GM21717 (cell line): ENCODE results near the gene GALP.
"Not testable (repeated sequence)": the region's sequence is repeated elsewhere in the genome, so short reads cannot be mapped to it uniquely, and the experiment has no call there.

ENCODE experiments used
- ATAC-seq: cut with Tn5 transposase; IDR thresholded peaks from one replicate; pipeline ENCODE4 v1.9.1; 2021; ENCODE audit warnings: mild to moderate bottlenecking, moderate library complexity; ENCODE audit not compliant: unreplicated experiment

The GALP gene

DNA sequence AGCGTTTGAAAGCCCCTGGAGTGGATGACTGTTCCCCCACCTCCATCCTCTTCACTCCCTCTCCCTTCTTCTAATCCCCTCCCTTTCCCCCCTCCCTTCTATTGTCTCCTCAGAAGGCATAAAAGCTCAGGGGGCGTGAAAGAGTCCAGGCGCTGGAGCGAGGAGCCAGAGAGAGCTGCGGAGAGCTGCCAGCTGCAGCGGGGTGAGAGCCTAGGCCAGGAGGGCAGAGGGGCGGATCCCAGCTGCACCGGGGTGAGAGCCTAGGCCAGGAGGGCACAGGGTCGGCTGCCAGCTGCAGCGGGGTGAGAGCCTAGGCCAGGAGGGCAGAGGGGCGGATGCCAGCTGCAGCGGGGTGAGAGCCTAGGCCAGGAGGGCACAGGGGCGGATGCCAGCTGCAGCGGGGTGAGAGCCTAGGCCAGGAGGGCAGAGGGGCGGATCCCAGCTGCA lies at the start of gene GALP:
Gene GALP, plus strand, starts transcription at position 148 of the 447 bp plus-strand sequence. CDS start 1,101 bp downstream, outside the sequence.
- not testable (repeated sequence) for ATAC-seq

DNA sequence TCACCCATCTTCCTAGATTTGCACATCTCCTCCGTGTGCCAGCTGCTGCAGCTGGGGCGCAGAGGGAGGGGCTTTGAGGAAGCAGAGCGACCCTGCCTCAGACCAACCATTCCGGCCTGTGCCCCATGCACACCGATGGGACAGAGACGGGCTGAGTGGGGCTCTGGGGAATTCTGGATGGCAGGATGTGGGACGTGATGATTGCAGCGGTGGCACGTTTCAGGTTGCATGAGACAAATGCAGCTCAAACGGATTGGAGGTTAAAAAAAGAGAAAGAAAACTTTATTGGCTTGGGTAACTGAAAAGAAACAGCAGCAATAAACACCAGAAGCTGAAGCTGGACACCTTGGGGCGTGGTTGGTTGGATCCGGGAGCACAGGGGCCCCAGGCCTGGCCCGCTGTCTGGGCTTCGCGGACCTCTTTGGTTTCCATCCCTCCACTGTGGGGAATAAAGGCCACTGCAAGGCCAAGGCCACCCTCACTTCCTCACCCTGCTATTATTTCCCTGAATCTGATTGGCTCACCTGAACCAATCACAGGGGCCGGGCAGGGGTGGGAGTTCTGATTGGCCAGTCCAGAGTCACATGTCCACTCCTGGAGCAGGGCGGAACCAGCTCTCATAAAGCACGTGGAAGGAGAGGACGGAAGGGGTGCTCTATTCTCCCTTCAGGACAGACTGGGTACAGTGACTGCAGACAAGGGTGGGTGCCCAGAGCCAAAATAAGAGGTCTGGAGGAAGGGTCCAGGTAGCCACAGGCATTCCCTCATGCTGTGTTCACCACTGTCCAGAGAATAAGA lies 48.6 kb upstream of the GALP start:
- no peak for ATAC-seq

DNA sequence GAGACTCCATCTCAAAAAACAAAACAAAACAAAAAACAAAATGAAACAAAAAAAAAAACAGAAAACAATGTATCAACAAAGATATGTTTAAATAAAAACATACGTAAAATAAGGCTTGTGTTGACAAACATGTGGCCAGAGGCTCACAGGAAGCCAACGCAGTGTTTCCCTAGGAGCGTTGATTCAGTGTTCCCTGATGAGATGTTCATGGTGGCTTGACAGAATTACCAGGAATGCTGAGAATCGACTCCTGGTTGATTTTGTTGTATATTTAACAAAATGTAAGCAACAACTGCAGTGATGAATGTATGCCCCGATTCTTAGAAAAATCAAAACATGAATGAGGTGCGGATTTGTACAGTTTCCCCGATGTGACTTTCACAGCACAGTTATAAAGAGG lies 45.8 kb upstream of the GALP start:
- ATAC-seq, result no peak

GRCh38 chr19:56131651-56132050 lies 44.2 kb upstream of the GALP start:
- no peak for ATAC-seq

- ATAC-seq, result no peak
Measured at GRCh38 chr19:56132316-56132822, 43.4 kb upstream of the GALP start.

- ATAC-seq, result no peak
Measured at GRCh38 chr19:56133858-56134653, 41.8 kb upstream of the GALP start.

GRCh38 chr19:56134654-56134921 lies 41.2 kb upstream of the GALP start:
- no peak for ATAC-seq

DNA sequence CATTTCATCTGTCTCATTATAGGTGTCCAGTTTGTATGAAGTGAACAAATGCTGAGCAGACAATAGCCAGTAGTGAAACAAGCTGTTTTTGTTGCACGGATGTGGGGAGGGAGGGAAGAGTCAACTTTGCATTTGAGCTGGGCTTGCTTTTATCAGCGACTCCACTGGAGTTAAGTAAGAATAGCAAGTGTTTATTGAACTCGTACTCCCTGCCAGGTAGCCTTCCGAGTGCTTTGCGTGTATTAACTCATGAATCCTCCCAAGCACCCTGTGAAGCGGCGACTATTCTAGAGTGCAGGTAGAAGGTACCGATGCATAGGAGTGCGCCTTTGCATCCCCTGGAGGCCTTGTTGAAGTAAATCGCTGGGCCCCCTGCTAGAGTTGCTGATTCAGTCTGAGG lies 39.4 kb upstream of the GALP start:
- no peak for ATAC-seq

DNA sequence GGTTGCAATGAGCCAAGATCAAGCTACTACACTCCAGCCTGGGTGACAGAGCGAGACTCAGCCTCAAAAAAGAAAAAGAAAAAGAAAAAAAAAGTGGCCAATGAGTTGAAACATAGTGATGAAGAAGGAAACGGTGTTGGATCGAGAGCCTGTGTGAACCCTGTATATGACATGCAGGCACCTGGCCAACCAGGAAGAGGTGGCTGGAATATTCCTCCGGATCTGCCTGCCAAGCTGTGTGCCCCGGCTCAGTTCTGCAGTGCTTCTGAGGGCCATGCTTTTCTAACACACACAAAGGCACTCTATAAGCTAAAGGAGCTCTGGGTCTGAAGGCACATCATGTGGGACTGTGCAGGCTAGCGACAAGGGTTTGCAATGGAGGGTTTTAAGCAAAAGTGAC lies 38.4 kb upstream of the GALP start:
- ATAC-seq, result no peak

DNA sequence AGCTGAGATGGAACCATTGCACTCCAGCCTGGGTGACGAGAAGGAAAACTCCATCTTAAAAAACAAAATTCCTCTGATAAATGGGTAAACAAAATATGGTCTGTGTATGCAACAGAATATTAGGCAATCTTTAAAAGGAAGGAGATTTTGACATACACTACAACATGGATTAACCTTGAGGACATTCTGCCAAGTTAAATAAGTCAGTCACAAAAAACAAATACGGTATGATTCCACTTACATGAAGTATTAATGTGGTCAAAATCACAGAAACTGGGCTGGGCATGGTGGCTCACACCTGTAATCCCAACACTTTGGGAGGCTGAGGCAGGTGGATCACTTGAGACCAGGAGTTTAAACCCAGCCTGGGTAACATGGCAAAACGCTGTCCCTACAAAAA lies 37.7 kb upstream of the GALP start:
- ATAC-seq, result no peak

DNA sequence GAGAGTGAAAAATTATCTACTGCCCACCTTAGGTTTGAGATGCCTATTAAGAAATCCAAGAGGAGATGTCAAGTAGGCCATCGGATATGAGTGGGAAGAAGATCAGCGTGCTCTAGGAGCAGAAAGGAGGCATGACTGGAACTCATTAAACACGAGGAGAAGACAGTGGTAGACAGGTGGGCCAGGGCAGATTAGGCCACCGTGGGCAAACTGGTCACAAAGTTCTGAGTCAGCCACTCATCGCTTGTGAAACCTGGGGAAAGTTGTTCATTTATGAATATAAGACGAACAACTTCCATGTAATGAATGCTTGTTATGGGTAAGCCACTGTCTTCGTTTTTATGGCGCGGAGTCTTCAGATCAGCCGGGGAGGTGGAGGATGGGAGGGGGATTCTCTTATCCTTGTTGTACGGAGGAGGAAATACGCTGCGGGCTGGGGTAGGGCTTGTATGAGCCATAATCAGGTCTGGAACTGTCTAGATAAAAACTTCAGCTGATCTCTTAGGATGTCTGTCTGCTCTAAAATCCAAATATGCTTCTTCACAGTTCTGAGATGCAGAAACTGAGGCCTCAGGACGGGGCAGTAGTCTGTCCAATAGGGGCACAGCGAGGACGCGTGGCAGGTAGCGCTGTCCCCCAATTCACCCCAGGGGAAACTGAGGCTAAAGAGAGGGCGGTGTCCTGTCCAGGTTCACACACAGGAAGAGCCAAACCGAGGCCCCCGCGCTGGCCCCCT lies 35.8 kb upstream of the GALP start:
- ATAC-seq, result peak; percentile 6

- ATAC-seq, result peak; percentile 84
Measured at GRCh38 chr19:56140583-56141416, 35.0 kb upstream of the GALP start, which contains the start of gene ZNF444. TSS of gene ZNF444 (plus strand) at chr19:56141287. CDS start at chr19:56146912, 5,625 bp downstream.

DNA sequence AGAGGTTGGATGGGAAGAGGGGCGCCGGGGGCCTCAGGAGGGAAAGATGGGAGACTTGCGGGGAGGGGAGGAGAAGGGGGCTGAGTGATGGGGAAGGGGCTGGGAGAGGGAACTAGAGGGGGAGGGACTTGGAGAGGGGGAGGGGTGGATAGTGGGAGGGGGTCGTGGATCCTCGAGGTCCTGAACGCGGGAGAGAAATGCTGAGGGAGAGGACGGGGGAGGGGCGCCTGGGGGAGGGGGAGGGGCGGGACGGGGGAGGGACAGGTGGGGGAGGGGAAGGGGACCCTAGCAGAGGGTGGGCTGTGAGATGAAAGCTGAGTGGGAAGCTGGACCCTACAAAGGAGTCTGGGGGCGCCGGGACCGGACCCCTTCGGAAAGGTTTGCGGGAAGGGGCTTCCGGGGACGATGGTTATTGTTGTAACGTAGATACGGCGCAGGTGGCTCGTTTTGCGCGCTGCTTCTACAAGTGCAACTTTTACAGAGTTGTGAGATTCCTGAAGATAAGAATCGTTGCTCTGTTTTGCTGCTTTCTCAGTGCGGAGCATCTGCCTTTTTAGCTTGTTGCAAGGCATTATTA lies 34.3 kb upstream of the GALP start:
- no peak for ATAC-seq

DNA sequence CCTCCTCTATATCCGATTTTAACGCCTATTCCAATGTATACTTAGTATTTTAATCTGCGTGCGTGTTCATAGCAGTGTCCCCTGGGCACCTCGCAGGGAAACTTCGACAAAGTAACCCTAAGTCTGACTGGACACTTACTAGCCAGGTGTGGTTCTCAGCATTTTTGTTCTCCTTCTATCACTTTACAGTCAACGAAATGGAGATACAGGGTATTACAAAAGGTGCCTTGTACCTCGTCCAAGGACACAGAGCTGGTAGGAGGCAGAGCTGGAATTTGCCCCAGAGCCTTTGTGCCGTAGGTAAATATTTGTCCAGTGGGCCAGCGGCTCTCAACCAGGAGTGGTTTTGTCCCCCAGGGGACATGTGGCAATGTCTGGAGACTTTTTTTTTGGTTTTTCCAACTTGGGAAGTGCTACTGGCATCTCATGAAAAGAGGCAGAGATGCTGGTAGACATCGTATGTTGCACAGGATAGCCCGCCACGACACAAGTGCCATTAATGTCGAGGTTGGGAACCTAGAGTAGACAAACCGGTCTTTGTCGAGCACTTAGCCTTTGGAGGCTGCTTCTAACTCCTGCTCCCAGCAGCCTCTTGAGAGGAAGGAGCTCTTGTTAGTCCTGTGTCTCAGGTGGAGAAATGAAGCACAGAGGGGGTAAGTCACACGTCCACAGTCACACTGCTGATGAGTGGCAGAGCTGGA lies 33.6 kb upstream of the GALP start:
- ATAC-seq, result no peak

GRCh38 chr19:56142897-56143434 lies 32.8 kb upstream of the GALP start:
- no peak for ATAC-seq

GRCh38 chr19:56144376-56144775 lies 31.4 kb upstream of the GALP start:
- no peak for ATAC-seq

DNA sequence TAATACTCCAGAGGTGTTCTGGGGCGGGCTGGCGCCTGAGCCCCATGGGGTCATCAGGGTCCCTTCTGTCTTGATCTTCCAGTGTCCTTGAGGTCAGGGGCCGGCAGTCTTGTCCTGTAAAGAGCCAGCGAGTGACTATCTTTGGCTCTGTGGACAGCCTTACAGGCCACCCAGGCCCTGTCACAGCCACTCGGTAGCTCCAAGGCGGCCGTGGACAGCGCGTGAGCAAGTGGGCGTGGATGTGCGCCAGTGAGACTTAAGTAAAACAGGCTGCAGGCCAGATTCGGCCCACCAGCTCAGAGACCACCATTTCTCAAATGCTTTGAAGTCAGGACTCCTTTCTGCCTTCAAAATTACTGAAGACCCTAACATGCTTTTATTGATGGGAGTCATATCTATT lies 31.0 kb upstream of the GALP start:
- no peak for ATAC-seq

GRCh38 chr19:56145698-56146097 lies 30.1 kb upstream of the GALP start:
- no peak for ATAC-seq

DNA sequence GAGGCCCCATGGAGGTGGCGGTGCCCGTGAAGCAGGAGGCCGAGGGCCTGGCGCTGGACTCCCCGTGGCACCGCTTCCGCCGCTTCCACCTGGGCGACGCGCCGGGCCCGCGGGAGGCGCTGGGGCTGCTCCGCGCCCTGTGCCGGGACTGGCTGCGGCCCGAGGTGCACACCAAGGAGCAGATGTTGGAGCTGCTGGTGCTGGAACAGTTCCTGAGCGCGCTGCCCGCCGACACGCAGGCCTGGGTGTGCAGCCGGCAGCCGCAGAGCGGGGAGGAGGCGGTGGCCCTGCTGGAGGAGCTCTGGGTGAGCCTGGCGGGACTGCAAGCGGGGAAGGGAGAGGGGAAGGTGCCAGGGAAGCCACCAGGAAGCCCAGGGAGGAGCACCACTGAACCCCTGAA lies 28.9 kb upstream of the GALP start:
- ATAC-seq, result no peak
